NOMO-1 treated with dmso at 0.1 percent for 144 hours (cell line): ENCODE data around the gene MFNG.
A peak's percentile ranks its signal among the peaks of the same experiment; 100 is the strongest.

Experiments used
- DNase-seq: peaks from one replicate; lab custom pipeline; 2025; ENCODE audit not compliant: unreplicated experiment; lab: John Stamatoyannopoulos, UW

MFNG gene

GRCh38 chr22:37497062-37497599 is 10.9 kb upstream of the MFNG start:
- no peak for DNase-seq

- DNase-seq = no peak
Observed at GRCh38 chr22:37496651-37497050, 10.5 kb upstream of the MFNG start.

- DNase-seq = no peak
Observed at GRCh38 chr22:37493979-37494378, 7.8 kb upstream of the MFNG start.

- DNase-seq = no peak
Observed at GRCh38 chr22:37492428-37493344, 6.5 kb upstream of the MFNG start.

GRCh38 chr22:37491559-37492427 is 5.6 kb upstream of the MFNG start:
- DNase-seq = no peak

- no peak for DNase-seq
Observed at GRCh38 chr22:37491106-37491505, 4.9 kb upstream of the MFNG start.

GRCh38 chr22:37489983-37490382 is 3.8 kb upstream of the MFNG start:
- DNase-seq = no peak

GRCh38 chr22:37488337-37489135 is 2.4 kb upstream of the MFNG start:
- DNase-seq = no peak

- no peak for DNase-seq
Observed at GRCh38 chr22:37487571-37487970, 1.4 kb upstream of the MFNG start.

GRCh38 chr22:37487129-37487528 is 945 bp upstream of the MFNG start:
- no peak for DNase-seq

GRCh38 chr22:37485395-37486223 is 575 bp downstream of the MFNG start:
- no peak for DNase-seq

GRCh38 chr22:37484480-37485394 is 1.4 kb downstream of the MFNG start:
- DNase-seq = peak; percentile 89

- no peak for DNase-seq
Observed at GRCh38 chr22:37483050-37483449, 3.1 kb downstream of the MFNG start.

- no peak for DNase-seq
Observed at GRCh38 chr22:37482244-37482643, 3.9 kb downstream of the MFNG start.

GRCh38 chr22:37481347-37481907 is 4.8 kb downstream of the MFNG start:
- DNase-seq = no peak

- DNase-seq = no peak
Observed at GRCh38 chr22:37480387-37481346, 5.5 kb downstream of the MFNG start.

- DNase-seq = no peak
Observed at GRCh38 chr22:37479196-37479595, 7.0 kb downstream of the MFNG start.
